GM23338 (cell line): ENCODE measurements around the gene HCN1.

Experiments used
- CREB1 ChIP-seq: fragments of 250-450 bp; sonication (Bioruptor Pico); IDR thresholded peaks from 2 replicates; pipeline ENCODE4 v1.5.0; 2020; ENCODE audit warnings: low read depth, mild to moderate bottlenecking, moderate library complexity
- CTCF ChIP-seq, 2 experiments: fragments of 200-600 bp in 1 of 2; sonication (generic) in 1 of 2; conservative IDR thresholded peaks; 2 replicates each; pipeline versions ENCODE4 v1.5.1 to v1.6.1; 2016 to 2017; ENCODE audit warnings: antibody characterized with exemption in 2 of 2, low read depth in 2 of 2, mild to moderate bottlenecking in 2 of 2, moderate library complexity in 1 of 2
- ETS1 ChIP-seq: IDR thresholded peaks from 2 replicates; pipeline ENCODE4 v1.6.1; 2016; ENCODE audit warnings: antibody characterized with exemption
- EZH2 ChIP-seq: fragments of 200-600 bp; sonication (generic); IDR thresholded peaks from one replicate; pipeline ENCODE4 v1.8.0; 2017; ENCODE audit warnings: antibody characterized with exemption, mild to moderate bottlenecking, low read depth; ENCODE audit not compliant: unreplicated experiment
- EZH2phosphoT487 ChIP-seq: fragments of 200-600 bp; sonication (generic); IDR thresholded peaks from one replicate; pipeline ENCODE4 v1.8.1; 2018; ENCODE audit warnings: antibody characterized with exemption; ENCODE audit not compliant: unreplicated experiment
- JUNB ChIP-seq: IDR thresholded peaks from one replicate; pipeline ENCODE4 v1.6.1; 2016; ENCODE audit warnings: antibody characterized with exemption; ENCODE audit not compliant: unreplicated experiment
- NANOG ChIP-seq: IDR thresholded peaks from 2 replicates; pipeline ENCODE4 v1.6.1; 2016; ENCODE audit warnings: antibody characterized with exemption, borderline replicate concordance
- POLR2AphosphoS5 ChIP-seq: IDR thresholded peaks from 2 replicates; pipeline ENCODE4 v1.6.1; 2016; ENCODE audit warnings: antibody characterized with exemption, low read depth
- REST ChIP-seq: IDR thresholded peaks from one replicate; pipeline ENCODE4 v1.6.1; 2018; ENCODE audit warnings: antibody characterized with exemption; ENCODE audit not compliant: unreplicated experiment
- STAT1 ChIP-seq: IDR thresholded peaks from one replicate; pipeline ENCODE4 v1.6.1; 2016; ENCODE audit warnings: antibody characterized with exemption; ENCODE audit not compliant: unreplicated experiment
- ZNF114 ChIP-seq: fragments of 250-450 bp; sonication (Bioruptor Pico); IDR thresholded peaks from 2 replicates; pipeline ENCODE4 v1.5.0; 2020; ENCODE audit warnings: mild to moderate bottlenecking, moderate library complexity
- ZNF331 ChIP-seq: fragments of 250-450 bp; sonication (Bioruptor Pico); IDR thresholded peaks from 2 replicates; pipeline ENCODE4 v1.5.0; 2020; ENCODE audit warnings: low read depth, mild to moderate bottlenecking, moderate library complexity
- ZNF462 ChIP-seq: fragments of 250-450 bp; sonication (Bioruptor Pico); IDR thresholded peaks from 2 replicates; pipeline ENCODE4 v1.5.0; 2020; ENCODE audit warnings: mild to moderate bottlenecking, moderate library complexity

GRCh38 chr5:45533663-45534062, 162.5 kb downstream of the HCN1 start:
- no peak for TF ChIP-seq CTCF (conservative IDR thresholded peaks at IDR 0.05; ENCODE audit: low read depth in 2 of 2)
- TF ChIP-seq EZH2phosphoT487: no peak
- no peak for TF ChIP-seq EZH2
- TF ChIP-seq POLR2AphosphoS5: no peak
- no peak for TF ChIP-seq NANOG
- TF ChIP-seq REST: no peak
- TF ChIP-seq CREB1 (CRISPR knock-in tag): no peak
- TF ChIP-seq JUNB: no peak
- TF ChIP-seq ETS1: no peak
- TF ChIP-seq STAT1: no peak
- TF ChIP-seq ZNF331 (CRISPR knock-in tag): no peak
- no peak for TF ChIP-seq ZNF114 (CRISPR knock-in tag)
- TF ChIP-seq ZNF462 (CRISPR knock-in tag): no peak
